ENCODE measurements around the gene PPP1R11. TPM values are rescaled to one million over a fixed set of nuclear protein-coding genes. Genes with fewer than 3 reads are reported as not detected.

Gene PPP1R11
- total RNA-seq, 1 experiment from 2014 or later = 23.8 TPM

DNA sequence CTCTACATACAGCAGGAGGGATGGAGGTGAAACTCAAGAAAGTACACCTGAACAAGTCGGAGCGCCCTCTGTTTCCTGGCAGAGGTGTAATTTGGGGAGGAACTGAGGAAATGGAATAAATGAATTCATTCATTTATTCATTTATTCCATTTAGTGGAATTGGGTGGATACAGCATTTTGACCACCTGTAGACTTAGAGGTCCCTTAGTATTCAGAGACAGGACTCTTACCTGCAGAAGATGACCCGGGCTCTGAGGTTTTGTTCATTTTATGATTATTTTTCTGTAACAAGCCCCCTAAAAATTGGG lies 36.8 kb downstream of the PPP1R11 start:
- Histone ChIP-seq H2AK5ac (ENCODE audit: insufficient read length, low read length) (no peak overlapping the region), H3K18ac (ENCODE audit: insufficient read length, low read depth, low read length) (no peak overlapping the region), H3K9ac (ENCODE audit: extremely low read depth, insufficient read length, low read length) (no peak overlapping the region), H4K91ac (ENCODE audit: insufficient read length, low read depth, low read length) (no peak overlapping the region), H4K5ac (ENCODE audit: insufficient read length, low read depth, low read length) (no peak overlapping the region), H4K20me1 (ENCODE audit: control insufficient read depth, insufficient read depth, insufficient read length) (no peaks in the 10 kb centered on the region), H3K23me2 (ENCODE audit: insufficient read length, low read depth, low read length, poor library complexity, severe bottlenecking) (peaks cover 22% of the 10 kb centered on the region), H2AFZ (ENCODE audit: low read length) (no peak overlapping the region), H2BK120ac (ENCODE audit: low read depth, low read length, poor library complexity, severe bottlenecking) (no peak overlapping the region), H3K14ac (ENCODE audit: insufficient read depth, low read length) (no peak overlapping the region), H3T11ph (ENCODE audit: low read length) (no peak overlapping the region), H3K4me1 (ENCODE audit: insufficient read depth, low read length) (peaks cover 5% of the 10 kb centered on the region; the same call in 1 of the 2 replicates), H2BK20ac (ENCODE audit: low read depth, low read length, poor library complexity, severe bottlenecking) (no peak overlapping the region), H3K9me3 (ENCODE audit: control insufficient read depth, low read depth, low read length) (no peaks in the 10 kb centered on the region), H3K27ac (ENCODE audit: insufficient read length, low read depth, low read length) (no peak overlapping the region), H2BK15ac (ENCODE audit: low read depth, low read length) (no peak overlapping the region), H3K27me3 (ENCODE audit: insufficient read depth, low read length) (peaks cover 30% of the 10 kb centered on the region; the same call in 1 of the 2 replicates), H3K23ac (ENCODE audit: insufficient read length, low read depth, low read length) (no peak overlapping the region), H3K4me2 (ENCODE audit: insufficient read depth, insufficient read length, low read length) (peak overlapping the region; percentile 78), H4K8ac (replicated peaks; ENCODE audit: insufficient read length, low read depth, low read length) (no peak overlapping the region), H3K79me1 (ENCODE audit: insufficient read depth, low read depth, low read length, poor library complexity, severe bottlenecking) (no peaks in the 10 kb centered on the region), H3K56ac (ENCODE audit: insufficient read length, low read depth, low read length) (no peak overlapping the region), H2BK5ac (ENCODE audit: insufficient read length, low read length) (no peak overlapping the region), H3K4ac (ENCODE audit: low read depth, low read length) (no peak overlapping the region), H2BK12ac (ENCODE audit: insufficient read length, low read depth, low read length) (no peak overlapping the region), H3K79me2 (ENCODE audit: insufficient read depth, low read length) (no peaks in the 10 kb centered on the region)
- peaks cover 0 to 2% (median 0%) of the 10 kb centered on the region in 3 experiments; a peak in 1 of 7 replicates for H3K36me3 Mint-ChIP-seq (ENCODE audit: insufficient read depth in 1 of 3, low read depth in 3 of 3)
- peak overlapping the region; percentile 62 to 87 for H3K4me3 Mint-ChIP-seq
- no CpG with 5 or more reads among the region's 3 CpGs for WGBS (ENCODE audit: extremely low coverage, insufficient read length, low lambda C conversion rate)
- TF ChIP-seq, protein P1, sequence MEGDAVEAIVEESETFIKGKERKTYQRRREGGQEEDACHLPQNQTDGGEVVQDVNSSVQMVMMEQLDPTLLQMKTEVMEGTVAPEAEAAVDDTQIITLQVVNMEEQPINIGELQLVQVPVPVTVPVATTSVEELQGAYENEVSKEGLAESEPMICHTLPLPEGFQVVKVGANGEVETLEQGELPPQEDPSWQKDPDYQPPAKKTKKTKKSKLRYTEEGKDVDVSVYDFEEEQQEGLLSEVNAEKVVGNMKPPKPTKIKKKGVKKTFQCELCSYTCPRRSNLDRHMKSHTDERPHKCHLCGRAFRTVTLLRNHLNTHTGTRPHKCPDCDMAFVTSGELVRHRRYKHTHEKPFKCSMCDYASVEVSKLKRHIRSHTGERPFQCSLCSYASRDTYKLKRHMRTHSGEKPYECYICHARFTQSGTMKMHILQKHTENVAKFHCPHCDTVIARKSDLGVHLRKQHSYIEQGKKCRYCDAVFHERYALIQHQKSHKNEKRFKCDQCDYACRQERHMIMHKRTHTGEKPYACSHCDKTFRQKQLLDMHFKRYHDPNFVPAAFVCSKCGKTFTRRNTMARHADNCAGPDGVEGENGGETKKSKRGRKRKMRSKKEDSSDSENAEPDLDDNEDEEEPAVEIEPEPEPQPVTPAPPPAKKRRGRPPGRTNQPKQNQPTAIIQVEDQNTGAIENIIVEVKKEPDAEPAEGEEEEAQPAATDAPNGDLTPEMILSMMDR (conservative IDR thresholded peaks at IDR 0.05) = no peak
- H3K9me3 Mint-ChIP-seq = peaks cover 0 to 5% of the 10 kb centered on the region in 2 experiments; a peak in 3 of 5 replicates
- peaks cover 96% of the 10 kb centered on the region for H3K27me3 Mint-ChIP-seq (ENCODE audit: low read depth)
- H3K4me1 Mint-ChIP-seq = peaks cover 37 to 39% of the 10 kb centered on the region in 2 experiments
- no peak overlapping the region for H3K27ac Mint-ChIP-seq
- DNase-seq = no peak
